Uterus (tissue), 4 donors: ENCODE results near the gene LHB. TPM values are rescaled to one million over a fixed set of nuclear protein-coding genes. Genes with fewer than 3 reads are reported as not detected.
A peak's percentile ranks its signal among the peaks of the same experiment; 100 is the strongest.

Source experiments
- DNase-seq, 2 donors: peaks; one replicate each; pipeline ENCODE4 v3.0.0-alpha.2; 2019 to 2020
- H3K27ac ChIP-seq, 2 donors: fragments of 200-600 bp; sonication (generic); 1 replicate in 1 of 2; 2 replicates in 1 of 2; pipeline ENCODE4 v1.5.1; 2016 to 2018
- H3K27me3 ChIP-seq, 2 donors: fragments of 200-600 bp; sonication (generic); one replicate each; pipeline ENCODE4 v1.5.1; 2018 to 2019; ENCODE audit warnings: control low read depth in 1 of 2
- H3K36me3 ChIP-seq, 2 donors: fragments of 200-600 bp; sonication (generic); one replicate each; pipeline ENCODE4 v1.5.1; 2019; ENCODE audit warnings: control low read depth in 1 of 2
- H3K4me1 ChIP-seq, 2 donors: fragments of 200-600 bp; sonication (generic); one replicate each; pipeline ENCODE4 v1.5.1; 2018 to 2019; ENCODE audit warnings: control low read depth in 1 of 2
- H3K4me3 ChIP-seq, 2 donors: fragments of 200-600 bp; sonication (generic); 1 replicate in 1 of 2; 2 replicates in 1 of 2; pipeline ENCODE4 v1.5.1; 2018 to 2019; ENCODE audit warnings: mild to moderate bottlenecking in 1 of 2
- H3K9me3 ChIP-seq, 2 donors: fragments of 200-600 bp; sonication (generic); one replicate each; pipeline ENCODE4 v1.5.1; 2019; ENCODE audit warnings: control low read depth in 1 of 2
- POLR2A ChIP-seq, 2 donors: fragments of 450-650 bp; IDR thresholded peaks; one replicate each; pipeline ENCODE4 v1.6.1; 2016; ENCODE audit warnings: antibody characterized with exemption in 2 of 2, mild to moderate bottlenecking in 1 of 2, moderate library complexity in 1 of 2
- intact Hi-C: fragments of 100-400 bp; cut with DNase I; formaldehyde crosslinking; loops from one replicate; pipeline ENCODE4 v1.15.1; 2023; ENCODE audit warnings: low total_unique reads
- total RNA-seq, 4 donors: library from RNA; depleted of rRNA in 3 of 4; stranded (reverse); fragments of >200 nt in 3 of 4; gene quantifications; one replicate each; pipeline versions ENCODE4 v1.1.0 to v1.2.4, GENCODE V29; 2014 to 2023
- TF ChIP-seq, protein P1 (sequence below), 4 experiments: fragments of 200-600 bp in 2 of 4; fragments of 450-650 bp in 2 of 4; sonication (generic) in 2 of 4; IDR thresholded peaks; one replicate each; pipeline ENCODE4 v1.5.1; 2016 to 2019; ENCODE audit warnings: antibody characterized with exemption in 4 of 4, mild to moderate bottlenecking in 2 of 4, moderate library complexity in 1 of 4
- donor health status: DM: yes; HTN: yes; CAD: no.

LHB gene
- total RNA-seq, 4 donors from 2014 or later = not detected

DNA sequence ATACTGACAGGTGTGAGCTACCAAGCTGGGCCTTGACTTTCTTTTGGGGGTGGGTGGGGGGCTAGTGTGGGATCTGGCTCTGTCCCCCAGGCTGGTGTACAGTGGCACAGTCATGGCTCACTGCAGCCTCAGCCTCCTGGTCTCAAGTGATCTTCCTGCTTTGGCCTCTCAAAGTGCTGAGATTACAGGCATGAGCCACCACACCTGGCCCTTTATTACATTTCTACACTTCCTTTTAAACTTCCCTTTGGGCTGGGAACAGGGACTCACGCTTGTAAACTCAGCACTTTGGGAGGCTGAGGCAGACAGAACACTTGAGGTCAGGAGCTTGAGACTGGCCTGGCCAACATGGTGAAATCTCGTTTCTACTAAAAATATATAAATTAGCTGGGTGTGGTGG, 39.8 kb downstream of the LHB start:
- Histone ChIP-seq H3K4me1 (peaks cover 0 to 6% of the 10 kb centered on the region in 2 donors), H3K36me3 (no peaks in the 10 kb centered on the region), H3K27me3 (no peaks in the 10 kb centered on the region), H3K27ac (no peak overlapping the region), H3K9me3 (no peaks in the 10 kb centered on the region), H3K4me3 (no peak overlapping the region)
- intact Hi-C loops = loop anchor here (10.0 kb wide), 1 partner anchor 192 kb away; no protein-coding TSS in a partner anchor
- no peak for TF ChIP-seq POLR2A (IDR thresholded peaks at IDR 0.05)
- TF ChIP-seq, protein P1, sequence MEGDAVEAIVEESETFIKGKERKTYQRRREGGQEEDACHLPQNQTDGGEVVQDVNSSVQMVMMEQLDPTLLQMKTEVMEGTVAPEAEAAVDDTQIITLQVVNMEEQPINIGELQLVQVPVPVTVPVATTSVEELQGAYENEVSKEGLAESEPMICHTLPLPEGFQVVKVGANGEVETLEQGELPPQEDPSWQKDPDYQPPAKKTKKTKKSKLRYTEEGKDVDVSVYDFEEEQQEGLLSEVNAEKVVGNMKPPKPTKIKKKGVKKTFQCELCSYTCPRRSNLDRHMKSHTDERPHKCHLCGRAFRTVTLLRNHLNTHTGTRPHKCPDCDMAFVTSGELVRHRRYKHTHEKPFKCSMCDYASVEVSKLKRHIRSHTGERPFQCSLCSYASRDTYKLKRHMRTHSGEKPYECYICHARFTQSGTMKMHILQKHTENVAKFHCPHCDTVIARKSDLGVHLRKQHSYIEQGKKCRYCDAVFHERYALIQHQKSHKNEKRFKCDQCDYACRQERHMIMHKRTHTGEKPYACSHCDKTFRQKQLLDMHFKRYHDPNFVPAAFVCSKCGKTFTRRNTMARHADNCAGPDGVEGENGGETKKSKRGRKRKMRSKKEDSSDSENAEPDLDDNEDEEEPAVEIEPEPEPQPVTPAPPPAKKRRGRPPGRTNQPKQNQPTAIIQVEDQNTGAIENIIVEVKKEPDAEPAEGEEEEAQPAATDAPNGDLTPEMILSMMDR (IDR thresholded peaks at IDR 0.05) = no peak
- no peak for DNase-seq

DNA sequence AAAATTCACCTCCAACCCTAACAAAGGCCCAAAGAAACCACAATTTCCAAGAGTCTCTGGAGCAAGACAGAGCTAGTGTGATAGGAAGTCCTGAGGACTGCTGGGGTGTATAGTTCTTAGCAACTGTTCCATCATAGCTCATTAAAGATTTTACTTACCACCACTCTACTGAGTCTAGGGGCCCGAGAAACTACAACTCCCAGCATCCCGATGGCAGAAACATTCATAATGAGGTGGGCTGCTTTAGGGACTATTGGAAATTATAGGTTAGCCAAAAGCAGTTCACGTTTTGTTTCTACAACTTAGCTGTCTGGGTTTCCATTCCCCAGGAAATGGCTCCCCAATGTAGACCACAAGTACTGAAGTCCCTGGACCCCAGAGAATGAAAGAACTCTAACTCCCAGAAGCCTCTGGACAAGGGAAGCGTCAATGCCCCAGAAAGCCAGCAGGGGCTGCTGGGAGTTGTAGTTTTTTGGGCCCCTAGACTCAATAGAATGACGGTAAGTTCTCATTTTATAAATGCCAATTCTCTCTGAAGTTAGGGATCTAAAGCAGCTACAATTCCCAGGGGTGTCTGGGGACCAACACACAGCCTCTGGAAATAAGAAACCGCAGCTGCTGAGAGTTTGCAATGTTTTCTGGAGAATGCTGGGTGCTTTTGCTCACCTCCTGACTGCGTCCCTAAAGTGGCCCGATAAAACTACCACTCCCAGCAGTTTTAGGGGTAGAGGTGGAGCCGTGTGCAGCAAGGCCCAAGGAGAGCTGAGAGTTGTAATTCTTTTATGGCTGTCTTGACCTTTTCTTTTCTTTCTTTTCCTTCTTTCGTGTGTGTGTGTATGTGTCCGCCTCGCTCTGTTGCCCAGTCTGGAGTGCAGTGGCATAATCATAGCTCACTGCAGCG, 40.7 kb downstream of the LHB start:
- Histone ChIP-seq H3K4me1 (peaks cover 0 to 6% of the 10 kb centered on the region in 2 donors), H3K27me3 (no peaks in the 10 kb centered on the region), H3K27ac (no peak overlapping the region), H3K36me3 (no peaks in the 10 kb centered on the region), H3K4me3 (no peak overlapping the region), H3K9me3 (no peaks in the 10 kb centered on the region)
- TF ChIP-seq, protein P1 (IDR thresholded peaks at IDR 0.05) = no peak
- TF ChIP-seq POLR2A (IDR thresholded peaks at IDR 0.05) = no peak
- intact Hi-C loops = loop anchor here (10.0 kb wide), 1 partner anchor 191 kb away; no protein-coding TSS in a partner anchor
- DNase-seq = no peak

DNA sequence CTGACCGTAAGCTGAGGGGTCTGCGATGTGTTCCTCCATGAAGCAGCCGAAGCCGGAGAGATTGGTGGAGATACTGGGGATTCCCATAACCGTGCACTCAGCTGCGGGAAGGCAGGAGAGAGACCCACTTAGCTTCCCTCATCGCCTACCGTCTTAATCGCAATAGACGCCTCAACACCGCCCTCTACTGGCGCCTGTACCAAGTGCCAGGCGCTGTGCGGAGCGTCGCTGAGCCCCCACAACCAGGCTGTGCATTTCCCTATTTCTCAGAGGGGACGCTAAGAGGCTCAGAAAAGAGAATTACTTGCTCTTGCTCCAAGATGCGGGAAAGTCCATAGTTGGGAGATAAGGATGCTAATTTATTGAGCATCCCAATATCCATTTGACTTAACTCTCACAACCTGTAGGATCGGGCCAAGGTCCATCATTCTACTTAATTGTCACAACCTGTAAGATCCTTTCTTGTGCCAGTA, 45.9 kb downstream of the LHB start:
- peak; percentile 81 to 83 for DNase-seq
- H3K4me1 ChIP-seq = peaks cover 0 to 11% of the 10 kb centered on the region in 2 donors
- no peaks in the 10 kb centered on the region for H3K9me3 ChIP-seq
- intact Hi-C loops = loop anchor here (10.0 kb wide), 1 partner anchor 186 kb away; no protein-coding TSS in a partner anchor
- no peaks in the 10 kb centered on the region for H3K36me3 ChIP-seq
- TF ChIP-seq, protein P1 (IDR thresholded peaks at IDR 0.05) = peak; percentile 80 to 92 (median 84)
- TF ChIP-seq POLR2A (IDR thresholded peaks at IDR 0.05) = no peak
- no peak overlapping the region for H3K4me3 ChIP-seq
- no peaks in the 10 kb centered on the region for H3K27me3 ChIP-seq
- H3K27ac ChIP-seq = peak overlapping the region; percentile 45 to 47

DNA sequence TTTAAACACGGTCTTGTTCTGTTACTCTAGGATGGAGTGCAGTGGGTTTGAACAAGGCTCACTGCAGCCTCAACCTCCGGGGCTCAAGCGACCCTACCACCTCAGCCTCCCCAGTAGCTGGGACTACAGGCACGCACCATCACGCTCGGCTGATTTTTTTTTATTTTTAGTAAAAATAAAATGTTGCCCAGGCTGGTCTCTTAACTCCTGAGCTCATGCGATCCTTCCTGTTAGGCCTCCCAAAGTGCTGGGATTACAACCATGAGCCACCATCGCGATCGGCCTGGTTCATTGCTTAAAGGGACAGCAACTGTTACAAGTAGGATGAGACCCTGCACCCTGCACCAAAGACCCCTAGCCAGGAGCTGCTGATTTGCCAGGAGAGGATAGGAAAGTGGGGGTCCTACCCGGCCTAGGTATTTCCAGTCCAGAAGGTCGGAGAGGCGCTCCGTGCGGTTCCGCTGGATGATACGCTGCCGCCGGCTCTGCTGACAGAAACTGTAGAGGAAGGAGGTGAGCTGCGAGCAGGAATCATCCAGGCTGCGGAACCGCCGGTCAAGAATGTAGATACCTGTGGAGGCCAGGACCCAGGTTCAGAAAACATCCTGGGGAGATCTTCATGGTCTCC, 46.6 kb downstream of the LHB start:
- Histone ChIP-seq H3K36me3 (no peaks in the 10 kb centered on the region), H3K27ac (peak overlapping the region; percentile 45 to 47), H3K27me3 (no peaks in the 10 kb centered on the region), H3K4me1 (peaks cover 0 to 11% of the 10 kb centered on the region in 2 donors), H3K9me3 (no peaks in the 10 kb centered on the region), H3K4me3 (no peak overlapping the region)
- intact Hi-C loops = loop anchor here (10.0 kb wide), 1 partner anchor 185 kb away; no protein-coding TSS in a partner anchor
- TF ChIP-seq, protein P1 (IDR thresholded peaks at IDR 0.05) = no peak
- no peak for TF ChIP-seq POLR2A (IDR thresholded peaks at IDR 0.05)
- DNase-seq = no peak
